Stimulated activated CD4-positive, alpha-beta T cell treated with anti-CD3 and anti-CD28 coated beads, Interleukin-1b, Interleukin-23, amount 100 ng/mL, for 48 hours (primary cell): ENCODE data around the gene CEP68.

ENCODE experiments used
- DNase-seq: peaks from one replicate; pipeline ENCODE4 v3.0.0-alpha.2; 2020

Gene CEP68

DNA sequence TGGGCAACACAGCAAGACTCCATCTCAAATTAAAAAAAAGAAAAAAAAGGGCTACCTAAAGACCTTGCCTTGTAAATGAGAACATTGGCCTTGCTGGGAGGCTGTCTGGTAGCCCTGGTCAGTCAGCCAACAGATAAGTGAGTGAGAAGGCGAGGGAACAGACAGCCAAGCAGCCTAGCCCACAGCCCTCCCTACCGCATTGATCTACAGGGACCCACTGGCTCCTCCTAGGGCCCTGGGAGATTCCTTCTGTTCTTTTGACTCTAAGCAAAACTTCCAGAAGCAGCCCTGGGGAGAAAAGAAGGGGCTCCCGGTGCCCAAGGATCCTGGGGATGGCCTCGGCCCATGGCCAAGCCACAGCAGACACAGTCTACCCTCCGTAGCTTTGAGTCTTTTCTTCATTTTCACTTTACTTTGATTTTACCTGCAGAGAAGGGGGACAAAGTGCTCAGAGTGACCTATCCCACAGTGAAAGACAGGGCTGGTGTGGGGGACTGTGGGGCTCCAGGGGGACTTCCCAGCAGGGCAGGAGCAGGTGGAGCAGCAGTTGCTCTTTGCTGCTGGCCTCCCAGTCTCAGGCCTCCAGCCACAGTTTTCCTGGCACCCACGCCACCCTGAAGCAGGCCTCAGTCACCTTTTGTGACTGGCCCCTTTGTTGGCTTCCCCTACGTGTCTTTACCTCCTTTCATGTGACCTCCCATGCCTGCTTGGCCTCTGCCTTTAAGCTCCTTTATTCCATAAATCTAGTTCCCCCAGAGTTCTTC, 5.1 kb downstream of the CEP68 start:
- no peak for DNase-seq

DNA sequence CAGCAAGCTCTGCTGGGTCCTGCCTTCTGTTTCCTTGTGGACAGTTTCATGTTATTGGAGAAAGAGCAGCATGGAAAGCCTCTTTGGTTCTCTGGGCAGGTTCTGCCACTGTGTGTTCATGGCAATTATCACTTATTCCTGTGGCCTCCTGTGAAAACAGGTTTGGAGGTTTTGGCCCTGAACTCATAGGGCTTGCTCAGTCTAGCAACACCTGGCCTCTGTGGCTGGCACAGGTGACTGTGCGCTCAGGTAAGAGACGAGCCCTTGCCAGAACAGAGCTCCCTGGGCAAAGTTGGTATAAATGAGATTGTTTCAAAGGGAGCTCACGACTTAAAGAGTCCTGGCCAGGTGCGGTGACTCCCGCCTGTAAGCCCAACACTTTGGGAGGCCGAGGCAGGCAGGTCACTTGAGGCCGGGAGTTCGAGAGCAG, 5.7 kb downstream of the CEP68 start:
- DNase-seq: no peak

DNA sequence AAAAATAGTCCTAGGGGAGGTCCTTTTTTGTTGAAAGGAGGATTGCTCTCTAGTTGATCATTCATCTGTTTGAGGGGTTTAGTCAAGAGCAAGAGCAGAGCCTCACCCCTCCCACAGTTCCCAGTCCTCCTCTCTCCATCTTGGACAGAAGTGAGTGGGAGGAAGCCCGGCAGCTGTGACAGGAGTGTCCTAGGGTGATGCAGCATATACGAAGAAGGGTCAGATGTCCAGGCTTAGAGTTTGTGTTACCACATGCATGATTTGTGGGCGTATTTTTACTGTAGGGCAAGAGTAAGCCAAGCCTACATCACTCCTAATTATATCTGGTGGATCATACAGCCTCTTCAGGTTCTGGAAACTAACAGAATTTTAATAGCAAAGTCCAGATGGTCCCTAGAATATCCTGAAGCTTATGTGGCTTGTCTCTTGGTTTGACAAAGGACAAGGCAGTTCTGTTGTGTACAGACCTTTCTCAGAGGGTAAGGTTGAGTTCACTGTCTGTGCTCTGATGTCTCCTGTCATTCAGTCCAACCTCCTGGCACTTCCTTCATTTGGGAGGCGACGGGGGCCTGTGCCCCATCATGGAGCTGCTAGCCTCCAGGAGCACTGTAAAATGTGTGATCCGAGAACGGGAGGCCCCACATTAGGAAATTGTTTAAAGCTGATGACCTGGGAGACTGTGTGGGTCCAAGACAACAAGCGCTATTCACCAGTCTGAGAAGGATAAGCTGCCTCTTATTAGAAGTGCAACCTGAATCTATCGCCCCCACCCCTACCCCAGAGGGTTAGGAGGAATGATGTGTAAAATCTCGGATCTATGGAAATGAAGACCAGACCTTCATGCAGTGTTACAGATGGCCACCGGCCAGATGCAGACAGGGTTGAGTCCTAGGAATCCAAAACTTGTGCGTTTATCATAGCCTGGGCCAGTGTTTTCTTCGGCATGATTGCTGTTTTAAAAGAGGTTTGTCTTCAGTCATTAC, 6.9 kb downstream of the CEP68 start:
- no peak for DNase-seq

DNA sequence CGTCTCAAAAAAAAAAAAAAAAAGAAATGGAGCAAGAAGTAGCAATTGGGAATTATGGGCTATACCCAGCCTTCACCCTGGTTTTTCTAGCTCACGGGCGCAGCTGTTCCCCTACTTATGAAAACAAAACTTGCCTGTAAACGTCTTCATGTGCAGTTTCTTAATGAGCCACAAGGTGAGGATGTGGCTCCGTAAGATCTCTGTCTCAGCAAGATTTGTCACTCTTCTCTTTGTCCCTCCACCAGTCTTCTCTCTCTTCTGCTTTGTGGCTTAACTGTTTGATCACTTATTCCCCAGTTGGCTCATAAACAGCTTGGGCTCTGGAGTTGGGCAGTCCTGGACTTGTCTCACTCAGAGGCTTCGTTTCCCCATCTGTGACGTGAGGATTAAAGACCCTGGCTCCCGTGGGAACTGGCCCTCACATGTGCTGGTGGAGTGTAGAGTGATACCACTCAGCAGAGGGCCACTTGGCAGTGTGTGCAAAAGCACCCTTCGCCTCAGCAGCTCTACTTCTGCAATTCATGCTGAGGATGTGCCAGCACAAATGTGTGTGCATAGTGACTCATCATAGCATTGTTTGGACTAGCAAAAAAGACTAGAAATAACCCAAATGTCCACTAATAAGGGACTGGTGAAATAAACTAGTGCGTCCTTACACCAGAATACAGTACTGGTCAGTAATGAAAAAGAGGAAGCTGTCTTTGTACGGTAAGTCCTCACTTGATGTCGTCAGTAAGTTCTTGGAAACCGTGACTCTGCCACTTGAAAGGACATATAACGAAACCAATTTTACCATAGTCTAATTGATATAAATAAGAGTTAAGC, 8.7 kb downstream of the CEP68 start:
- peak; percentile 21 for DNase-seq

DNA sequence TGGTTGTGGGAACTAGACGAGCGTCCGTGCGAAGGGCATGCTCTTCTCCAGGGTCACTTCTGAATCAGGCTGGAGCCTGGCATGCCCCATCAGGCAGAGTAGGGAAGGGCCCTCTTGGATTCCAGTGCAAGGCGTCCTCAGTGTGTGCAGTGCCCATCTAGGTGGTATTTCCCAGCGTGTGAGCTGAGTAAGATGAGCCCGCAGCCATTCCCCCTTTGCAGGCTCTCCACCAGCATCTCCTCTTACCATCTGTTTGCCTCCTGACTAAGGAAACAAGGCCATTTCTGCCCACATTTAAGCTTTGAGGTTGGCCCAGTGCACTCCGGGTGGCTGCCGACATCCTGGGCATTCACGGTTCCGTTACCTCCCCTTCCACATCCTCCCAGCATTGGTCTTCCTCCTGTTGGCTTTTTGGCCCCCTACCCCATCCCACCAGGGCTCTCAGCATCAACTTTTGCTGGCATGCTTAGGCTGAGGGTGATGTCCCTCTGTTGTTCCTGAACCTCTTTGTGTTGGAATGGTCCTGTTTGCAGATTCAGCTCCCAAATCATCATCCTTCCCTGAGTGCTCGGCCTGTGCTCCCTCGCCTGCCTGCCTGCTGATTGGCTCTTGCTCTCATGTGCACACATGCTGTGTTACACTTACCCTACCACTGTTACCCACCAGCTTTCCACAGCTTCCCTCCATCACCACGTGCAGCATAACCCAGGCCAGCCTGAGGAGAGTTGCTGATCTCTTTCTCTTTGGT, 11.8 kb downstream of the CEP68 start:
- no peak for DNase-seq

DNA sequence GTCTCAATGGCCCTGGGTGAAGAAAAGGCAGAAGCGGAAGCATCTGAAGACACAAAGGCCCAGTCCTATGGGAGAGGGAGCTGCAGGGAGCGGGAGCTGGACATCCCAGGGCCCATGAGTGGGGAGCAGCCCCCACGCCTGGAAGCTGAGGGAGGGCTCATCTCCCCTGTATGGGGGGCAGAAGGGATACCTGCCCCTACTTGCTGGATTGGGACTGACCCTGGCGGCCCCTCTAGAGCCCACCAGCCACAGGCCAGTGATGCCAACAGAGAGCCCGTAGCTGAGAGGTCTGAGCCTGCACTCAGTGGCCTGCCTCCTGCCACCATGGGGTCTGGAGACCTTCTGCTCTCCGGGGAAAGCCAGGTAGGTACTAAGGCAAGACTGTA, 13.2 kb downstream of the CEP68 start:
- DNase-seq: no peak

DNA sequence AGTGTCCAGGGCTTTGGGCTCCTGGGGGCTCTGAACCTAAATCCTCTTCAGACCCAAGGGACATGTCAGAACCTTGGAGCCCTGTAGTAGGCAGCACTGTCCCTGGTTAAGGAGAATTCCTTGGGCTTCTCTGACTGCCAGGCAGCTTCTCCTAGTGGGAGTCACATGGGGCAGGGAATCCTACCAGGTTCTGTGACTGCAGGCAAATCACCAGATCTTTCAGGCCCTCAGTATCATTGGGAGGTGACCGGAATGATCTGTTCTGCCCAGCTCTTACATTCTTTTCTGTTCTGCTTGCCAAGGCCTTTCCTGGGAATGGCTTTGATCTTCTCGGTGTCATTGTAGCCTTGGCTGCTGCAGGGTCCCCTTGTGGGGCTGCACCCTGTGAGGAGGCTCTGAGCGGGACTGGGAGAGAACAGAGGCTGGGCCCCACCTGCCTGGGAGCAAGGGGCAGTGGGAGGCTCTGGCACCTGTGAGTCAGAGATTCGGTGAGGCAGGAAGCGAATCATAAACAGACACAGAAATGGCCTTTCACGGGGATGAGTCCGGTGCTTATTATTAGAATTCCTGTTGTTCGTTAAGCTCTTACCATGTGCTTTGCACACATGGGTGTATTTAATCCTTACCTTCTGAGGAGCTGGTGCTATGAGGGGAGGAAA, 14.1 kb downstream of the CEP68 start:
- DNase-seq: peak; percentile 20

DNA sequence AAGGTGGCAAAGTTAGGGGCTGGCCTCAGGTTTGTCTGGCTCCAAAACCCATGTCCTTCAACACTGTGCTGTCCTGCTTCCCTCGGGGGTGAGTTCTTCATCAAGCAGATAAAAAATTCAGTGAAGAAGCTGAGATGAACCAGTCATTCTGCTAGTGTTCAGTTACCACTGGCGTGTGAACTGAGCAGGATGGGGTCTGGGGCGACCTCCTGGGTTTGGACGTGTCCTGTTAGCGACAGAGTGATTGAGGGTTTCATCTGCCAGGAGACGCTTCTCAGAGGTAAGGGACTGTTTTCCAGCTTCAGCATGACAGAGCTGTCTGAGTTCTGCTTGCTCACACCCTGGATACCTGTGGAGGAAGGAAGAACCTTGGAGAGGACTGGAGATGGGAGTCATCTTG, 14.6 kb downstream of the CEP68 start:
- no peak for DNase-seq

DNA sequence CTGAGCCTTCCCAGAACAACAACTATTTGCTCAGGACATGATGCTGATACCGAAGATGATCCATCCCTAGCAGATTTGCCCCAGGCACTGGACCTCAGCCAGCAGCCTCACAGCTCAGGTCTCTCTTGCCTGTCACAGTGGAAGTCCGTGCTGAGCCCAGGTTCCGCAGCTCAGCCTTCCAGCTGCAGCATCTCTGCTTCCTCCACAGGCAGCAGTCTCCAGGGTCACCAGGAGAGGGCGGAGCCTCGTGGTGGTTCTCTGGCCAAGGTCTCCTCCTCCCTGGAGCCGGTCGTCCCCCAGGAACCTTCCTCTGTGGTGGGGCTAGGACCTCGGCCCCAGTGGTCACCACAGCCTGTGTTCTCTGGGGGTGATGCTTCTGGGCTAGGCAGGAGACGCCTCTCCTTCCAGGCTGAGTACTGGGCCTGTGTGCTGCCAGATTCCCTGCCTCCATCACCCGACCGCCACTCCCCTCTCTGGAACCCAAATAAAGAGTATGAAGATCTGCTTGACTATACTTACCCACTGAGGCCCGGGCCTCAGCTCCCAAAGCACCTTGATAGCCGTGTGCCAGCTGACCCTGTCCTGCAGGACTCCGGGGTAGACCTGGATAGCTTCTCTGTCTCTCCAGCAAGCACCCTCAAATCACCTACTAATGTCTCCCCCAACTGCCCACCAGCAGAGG, 15.4 kb downstream of the CEP68 start:
- DNase-seq: no peak

DNA sequence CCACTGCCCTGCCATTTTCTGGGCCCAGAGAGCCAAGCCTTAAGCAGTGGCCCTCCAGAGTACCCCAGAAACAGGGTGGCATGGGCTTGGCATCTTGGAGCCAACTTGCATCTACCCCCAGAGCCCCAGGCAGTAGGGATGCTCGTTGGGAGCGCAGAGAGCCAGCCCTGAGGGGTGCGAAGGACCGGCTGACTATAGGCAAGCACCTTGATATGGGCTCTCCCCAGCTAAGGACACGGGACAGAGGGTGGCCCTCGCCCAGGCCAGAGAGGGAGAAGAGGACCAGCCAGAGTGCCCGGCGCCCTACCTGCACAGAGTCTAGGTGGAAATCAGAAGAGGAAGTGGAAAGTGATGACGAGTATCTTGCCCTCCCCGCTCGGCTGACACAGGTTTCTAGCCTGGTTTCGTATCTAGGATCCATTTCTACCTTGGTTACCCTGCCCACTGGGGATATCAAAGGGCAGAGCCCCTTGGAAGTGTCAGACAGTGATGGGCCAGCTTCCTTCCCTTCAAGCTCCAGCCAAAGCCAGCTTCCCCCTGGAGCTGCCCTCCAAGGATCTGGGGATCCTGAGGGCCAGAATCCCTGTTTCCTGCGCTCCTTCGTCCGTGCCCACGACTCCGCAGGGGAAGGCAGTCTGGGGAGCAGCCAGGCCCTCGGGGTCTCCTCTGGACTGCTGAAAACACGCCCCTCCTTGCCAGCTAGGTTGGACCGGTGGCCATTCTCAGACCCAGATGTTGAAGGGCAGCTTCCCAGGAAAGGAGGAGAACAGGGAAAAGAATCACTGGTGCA, 16.2 kb downstream of the CEP68 start:
- DNase-seq: no peak

DNA sequence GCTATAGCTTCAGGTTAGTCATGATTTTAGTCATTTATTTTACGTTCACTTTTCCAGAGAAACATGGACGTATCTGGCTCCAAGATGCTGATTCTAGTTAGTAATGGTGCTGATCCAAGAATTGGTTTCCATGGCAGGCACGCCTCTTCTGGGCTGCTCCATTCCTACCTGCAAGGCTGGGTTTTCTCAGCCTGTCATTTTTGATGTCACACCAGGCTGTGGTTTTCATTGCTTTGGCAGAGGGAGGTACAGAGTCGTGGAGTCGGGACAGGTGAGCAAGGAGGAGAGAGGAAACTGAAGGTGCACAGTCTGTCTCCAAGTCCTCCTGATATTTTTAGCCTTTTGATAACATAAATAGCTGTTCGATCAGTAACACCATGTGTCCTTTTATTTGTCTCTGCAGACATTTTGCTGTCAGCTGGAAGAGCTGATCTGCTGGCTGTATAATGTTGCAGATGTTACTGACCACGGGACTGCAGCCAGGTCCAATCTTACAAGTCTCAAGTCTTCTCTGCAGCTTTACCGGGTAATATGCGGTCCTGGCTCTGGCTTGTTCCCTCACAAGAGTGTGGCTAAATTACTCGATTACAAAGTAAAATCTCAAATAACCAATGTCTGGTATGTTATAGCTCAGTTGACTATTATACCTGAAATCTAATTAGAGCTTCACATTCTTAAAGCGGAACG, 17.8 kb downstream of the CEP68 start:
- DNase-seq: no peak

DNA sequence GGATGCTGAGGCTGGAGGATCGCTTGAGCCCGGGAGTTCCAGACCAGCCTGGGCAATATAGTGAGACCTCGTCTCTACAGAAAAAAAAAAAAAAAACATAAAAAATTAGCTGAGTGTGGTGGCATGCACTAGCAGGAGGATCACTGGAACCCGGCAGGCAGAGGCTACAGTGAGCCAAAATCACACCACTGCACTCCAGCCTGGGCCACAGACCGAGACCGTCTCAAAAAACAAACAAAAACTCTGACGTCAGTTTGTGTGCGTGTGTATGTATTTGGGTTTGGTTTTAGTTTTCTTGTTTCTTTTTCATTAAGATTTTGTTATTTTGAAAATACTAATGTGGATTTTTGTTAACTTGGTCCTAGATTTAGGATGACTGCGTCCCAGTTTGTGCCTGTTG, 19.0 kb downstream of the CEP68 start:
- DNase-seq: no peak

DNA sequence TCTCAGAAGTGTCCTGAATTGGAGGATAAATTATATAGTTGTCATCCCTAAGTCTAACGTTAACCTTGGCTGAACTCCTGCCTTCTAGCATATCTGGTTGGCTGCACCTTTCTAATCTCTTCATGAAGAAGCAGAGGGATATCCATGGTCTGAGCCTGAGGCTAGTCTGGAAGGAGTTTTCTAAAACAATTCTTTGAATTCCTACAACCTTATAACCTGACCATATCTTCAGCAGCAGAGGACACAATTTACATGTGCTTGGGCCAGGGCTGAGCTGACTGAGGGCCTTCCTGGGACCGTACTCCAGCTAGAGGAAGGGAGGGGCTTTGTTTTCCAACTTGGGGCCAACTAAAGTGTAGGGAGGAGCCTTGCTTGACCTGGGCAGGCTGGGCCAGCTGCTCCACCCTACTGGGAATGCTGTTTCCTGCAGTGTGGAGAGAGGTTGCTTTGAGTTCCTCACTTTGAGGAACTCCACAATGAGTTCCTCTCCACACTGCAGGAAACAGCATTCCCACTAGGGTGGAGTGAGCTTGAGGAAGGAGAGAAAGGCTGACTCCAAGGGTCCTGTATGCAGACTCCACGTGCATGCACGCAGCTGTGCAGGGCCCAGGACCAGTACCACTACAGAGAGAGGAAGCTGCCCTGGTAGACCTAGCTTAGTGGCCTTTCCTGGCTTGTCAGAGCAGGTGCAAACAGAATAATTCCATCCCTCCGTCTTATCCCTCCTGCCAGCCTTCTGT, 19.6 kb downstream of the CEP68 start:
- no peak for DNase-seq

DNA sequence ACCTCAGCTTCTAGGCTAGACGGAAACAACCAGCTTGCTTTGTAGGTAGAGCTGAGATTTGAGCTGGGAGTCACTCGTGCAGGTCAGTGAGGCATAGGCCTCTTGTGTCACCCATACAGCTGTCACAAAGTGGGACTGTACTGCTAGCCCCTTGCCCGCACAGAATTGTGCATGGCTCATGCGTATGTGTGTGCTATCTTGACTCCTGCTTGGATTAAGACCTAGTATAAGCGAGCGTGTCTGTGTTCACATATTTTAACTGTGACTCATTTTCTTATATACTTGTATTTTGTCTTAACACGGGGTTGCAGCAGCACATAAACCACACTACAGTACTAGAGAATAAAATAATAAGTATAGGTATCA, 20.1 kb downstream of the CEP68 start:
- no peak for DNase-seq

DNA sequence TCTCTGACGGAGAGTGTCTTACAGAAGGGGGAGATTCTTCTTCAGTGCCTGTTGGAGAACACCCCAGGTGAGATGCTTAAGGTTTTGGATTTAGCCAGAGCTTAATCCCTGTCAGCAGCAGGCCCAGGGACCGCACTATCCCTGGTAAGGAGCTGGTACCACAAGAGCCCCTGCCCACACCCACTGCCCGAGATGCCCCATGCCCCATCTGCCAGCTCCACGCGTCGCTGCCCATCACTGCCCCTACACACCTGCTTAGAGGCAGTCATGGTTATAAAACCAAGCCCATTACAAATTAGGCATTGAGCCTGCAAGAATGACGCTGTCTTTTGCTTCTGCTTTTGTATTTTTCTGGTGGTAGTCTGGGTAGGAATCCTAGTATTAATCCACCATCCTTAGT, 21.7 kb downstream of the CEP68 start:
- no peak for DNase-seq

DNA sequence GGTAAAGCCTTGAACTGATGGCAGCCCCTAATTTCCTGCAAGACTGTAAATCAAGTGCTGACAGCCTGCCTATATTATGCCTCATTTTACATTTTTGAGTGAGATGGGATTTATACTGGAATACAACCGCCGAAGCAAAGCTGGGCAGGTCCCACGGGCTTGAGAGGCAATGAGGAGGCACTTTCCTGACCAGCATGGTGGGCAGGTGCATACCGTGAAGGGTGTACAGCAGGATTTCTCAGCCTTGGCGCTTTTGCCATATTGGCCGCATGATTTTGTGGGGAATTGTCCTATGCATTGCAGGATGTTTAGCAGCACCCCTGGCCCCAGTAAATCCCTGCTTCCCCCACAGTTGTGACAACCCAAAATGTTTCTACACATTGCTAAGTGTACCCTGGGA, 22.8 kb downstream of the CEP68 start:
- DNase-seq: no peak

DNA sequence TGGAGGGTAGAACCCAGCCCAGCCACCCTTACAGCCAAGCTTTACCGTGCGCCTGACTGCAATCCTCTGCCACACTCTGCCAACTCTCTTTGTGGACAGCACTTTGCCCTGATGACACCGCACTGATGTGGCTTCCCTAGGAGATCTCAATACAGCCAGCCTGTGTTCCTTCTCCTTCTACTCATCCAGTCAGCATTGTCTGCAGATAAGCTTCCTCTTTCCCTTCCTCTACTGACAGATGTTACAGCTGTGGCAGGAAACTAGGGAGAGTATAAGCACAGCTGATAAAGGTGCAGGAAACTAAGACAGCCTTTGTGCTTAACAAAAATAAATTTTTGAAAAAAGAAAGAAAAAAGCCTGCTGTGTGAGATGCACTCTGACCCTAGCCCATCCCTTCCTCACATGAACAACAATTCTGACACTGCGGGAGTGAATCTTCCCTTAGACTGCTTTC, 25.0 kb downstream of the CEP68 start:
- no peak for DNase-seq

DNA sequence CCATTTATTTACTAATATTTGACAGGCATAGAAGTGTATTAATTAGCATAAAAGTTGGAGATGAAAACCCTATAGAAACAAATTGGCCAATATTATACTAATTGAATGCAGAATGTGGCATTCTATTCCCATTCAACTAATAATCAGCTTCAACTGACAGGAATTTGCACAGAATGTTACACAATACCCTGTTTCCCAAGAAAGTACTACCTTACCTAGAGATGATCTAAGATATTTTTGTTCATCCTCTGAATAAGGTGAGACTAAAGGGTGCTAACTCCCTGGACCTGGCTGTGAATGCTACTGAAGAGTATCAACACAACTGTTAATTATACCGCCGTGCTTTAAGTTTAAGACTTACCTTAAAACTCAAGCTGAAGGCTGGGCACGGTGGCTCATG, 28.9 kb downstream of the CEP68 start:
- DNase-seq: no peak

DNA sequence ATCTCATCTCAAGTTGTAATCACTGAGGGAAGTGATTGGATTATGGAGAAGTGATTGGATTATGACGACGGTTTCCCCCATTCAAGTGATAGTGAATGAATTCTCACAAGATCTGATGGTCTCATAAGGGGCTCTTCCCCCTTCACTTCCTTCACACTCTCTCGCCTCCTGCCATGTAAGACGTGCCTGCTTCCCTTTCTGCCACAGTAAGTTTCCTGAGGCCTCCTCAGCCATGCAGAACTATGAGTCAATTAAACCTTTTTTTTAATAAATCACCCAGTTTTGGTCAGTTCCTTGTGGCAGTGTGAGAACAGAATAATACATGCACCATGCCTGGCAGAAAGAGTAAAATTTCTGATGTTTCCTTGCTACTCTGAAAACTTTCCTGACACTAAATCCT, 36.6 kb downstream of the CEP68 start:
- no peak for DNase-seq
